Gastrocnemius medialis (tissue), 4 donors: Measurements from ENCODE around the gene SLC11A2. TPM values are rescaled to one million over a fixed set of nuclear protein-coding genes. Genes with fewer than 3 reads are reported as not detected.
A peak's percentile ranks its signal among the peaks of the same experiment; 100 is the strongest.

Source experiments
- ATAC-seq, 2 donors: fragments of 150-250 bp; one replicate each; pipeline ENCODE4 v1.9.1; 2016
- DNase-seq, 2 donors: peaks; one replicate each; pipeline ENCODE4 v3.0.0-alpha.2; 2019
- H3K27ac ChIP-seq, 4 donors: fragments of 200-600 bp; sonication (generic); 1 replicate in 1 of 4; 2 replicates in 3 of 4; pipeline ENCODE4 v1.5.1; 2016 to 2018; ENCODE audit warnings: mild to moderate bottlenecking in 2 of 4, moderate library complexity in 1 of 4
- H3K27me3 ChIP-seq, 3 donors: fragments of 200-600 bp; sonication (generic) in 2 of 3; 1 replicate in 1 of 3; 2 replicates in 2 of 3; pipeline versions ENCODE4 v1.5.1 to v1.6.0; 2016 to 2019; ENCODE audit warnings: mild to moderate bottlenecking in 1 of 3, moderate library complexity in 1 of 3
- H3K36me3 ChIP-seq, 2 donors: fragments of 200-600 bp; sonication (generic) in 1 of 2; one replicate each; pipeline ENCODE4 v1.5.1; 2017 to 2018
- H3K4me1 ChIP-seq, 2 donors: fragments of 200-600 bp; sonication (generic) in 1 of 2; one replicate each; pipeline ENCODE4 v1.5.1; 2016 to 2017; ENCODE audit warnings: mild to moderate bottlenecking in 2 of 2
- H3K4me3 ChIP-seq, 4 donors: fragments of 200-600 bp; sonication (generic) in 3 of 4; 1 replicate in 1 of 4; 2 replicates in 3 of 4; pipeline ENCODE4 v1.5.1; 2016 to 2019; ENCODE audit warnings: mild to moderate bottlenecking in 2 of 4
- H3K9me3 ChIP-seq, 3 donors: fragments of 200-600 bp; sonication (generic) in 2 of 3; 1 replicate in 1 of 3; 2 replicates in 2 of 3; pipeline ENCODE4 v1.5.1; 2016 to 2019
- POLR2A ChIP-seq, 2 donors: fragments of 450-650 bp; IDR thresholded peaks; one replicate each; pipeline ENCODE4 v1.6.1; 2017; ENCODE audit warnings: antibody characterized with exemption in 2 of 2, mild to moderate bottlenecking in 2 of 2, moderate library complexity in 2 of 2
- in situ Hi-C, 4 donors: fragments of 200-750 bp; cut with MboI; loops; one replicate each; pipeline versions ENCODE4 v1.15.0 to v1.8.0; 2017; ENCODE audit warnings: low sequenced_read_pairs in 4 of 4
- intact Hi-C: fragments of 100-400 bp; cut with DNase I; formaldehyde crosslinking; loops from one replicate; pipeline ENCODE4 v1.15.1; 2023; ENCODE audit warnings: low total_unique reads
- total RNA-seq, 4 donors: library from RNA; depleted of rRNA; stranded (reverse); fragments of >200 nt; gene quantifications; one replicate each; pipeline versions ENCODE4 v1.1.0 to v1.2.3, GENCODE V29; 2016
- TF ChIP-seq, protein P1 (sequence below), 5 experiments: fragments of 450-650 bp in 3 of 5; fragments of 200-600 bp in 2 of 5; sonication (generic) in 2 of 5; IDR thresholded peaks in 4 of 5; conservative IDR thresholded peaks in 1 of 5; 1 replicate in 4 of 5; 2 replicates in 1 of 5; pipeline ENCODE4 v1.5.1; 2016 to 2019; ENCODE audit warnings: antibody characterized with exemption in 5 of 5, mild to moderate bottlenecking in 3 of 5, moderate library complexity in 3 of 5

The SLC11A2 gene
- total RNA-seq, 4 donors from 2014 or later: 24.0 to 65.4 (median 47.0) TPM

GRCh38 chr12:51005671-51006070 lies 20.5 kb downstream of the SLC11A2 start:
- H3K27me3 ChIP-seq: no peaks in the 10 kb centered on the region
- H3K4me1 ChIP-seq: peaks cover 12 to 13% of the 10 kb centered on the region in 2 donors
- DNase-seq: no peak
- no peak overlapping the region for H3K4me3 ChIP-seq
- TF ChIP-seq, protein P1, sequence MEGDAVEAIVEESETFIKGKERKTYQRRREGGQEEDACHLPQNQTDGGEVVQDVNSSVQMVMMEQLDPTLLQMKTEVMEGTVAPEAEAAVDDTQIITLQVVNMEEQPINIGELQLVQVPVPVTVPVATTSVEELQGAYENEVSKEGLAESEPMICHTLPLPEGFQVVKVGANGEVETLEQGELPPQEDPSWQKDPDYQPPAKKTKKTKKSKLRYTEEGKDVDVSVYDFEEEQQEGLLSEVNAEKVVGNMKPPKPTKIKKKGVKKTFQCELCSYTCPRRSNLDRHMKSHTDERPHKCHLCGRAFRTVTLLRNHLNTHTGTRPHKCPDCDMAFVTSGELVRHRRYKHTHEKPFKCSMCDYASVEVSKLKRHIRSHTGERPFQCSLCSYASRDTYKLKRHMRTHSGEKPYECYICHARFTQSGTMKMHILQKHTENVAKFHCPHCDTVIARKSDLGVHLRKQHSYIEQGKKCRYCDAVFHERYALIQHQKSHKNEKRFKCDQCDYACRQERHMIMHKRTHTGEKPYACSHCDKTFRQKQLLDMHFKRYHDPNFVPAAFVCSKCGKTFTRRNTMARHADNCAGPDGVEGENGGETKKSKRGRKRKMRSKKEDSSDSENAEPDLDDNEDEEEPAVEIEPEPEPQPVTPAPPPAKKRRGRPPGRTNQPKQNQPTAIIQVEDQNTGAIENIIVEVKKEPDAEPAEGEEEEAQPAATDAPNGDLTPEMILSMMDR (IDR thresholded peaks at IDR 0.05 in 4 of 5, conservative IDR thresholded peaks at IDR 0.05 in 1 of 5): no peak
- TF ChIP-seq POLR2A (IDR thresholded peaks at IDR 0.05): no peak
- in situ Hi-C loops: no loop called here
- intact Hi-C loops: no loop called here
- H3K9me3 ChIP-seq: no peaks in the 10 kb centered on the region
- no peak for ATAC-seq
- H3K36me3 ChIP-seq: peaks cover 0 to 36% of the 10 kb centered on the region in 2 donors
- peak overlapping the region in 2 of 4 donors; percentile 15 to 21 for H3K27ac ChIP-seq

DNA sequence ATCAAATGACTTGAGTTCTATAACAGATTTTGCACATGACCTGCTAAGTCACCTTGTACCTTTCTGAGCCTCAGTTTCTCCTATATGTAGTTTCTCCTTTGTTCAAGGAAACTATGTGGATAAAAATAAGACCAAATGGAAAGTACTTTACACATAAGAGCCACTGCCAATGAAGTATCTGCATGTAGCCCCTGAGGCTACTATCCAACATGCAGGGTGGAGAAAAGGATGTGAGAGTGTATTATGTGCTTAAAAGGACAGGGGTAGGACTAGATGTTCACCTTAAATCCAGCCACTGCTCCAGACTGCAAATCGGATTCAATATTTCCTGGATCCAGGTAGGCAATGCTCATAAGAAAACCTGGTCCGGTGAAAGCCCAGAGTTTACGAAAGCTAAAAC lies 21.2 kb downstream of the SLC11A2 start:
- H3K4me1 ChIP-seq: peaks cover 10 to 12% of the 10 kb centered on the region in 2 donors
- intact Hi-C loops: no loop called here
- no peak for DNase-seq
- peaks cover 0 to 42% of the 10 kb centered on the region in 2 donors for H3K36me3 ChIP-seq
- in situ Hi-C loops: no loop called here
- no peak overlapping the region for H3K4me3 ChIP-seq
- TF ChIP-seq POLR2A (IDR thresholded peaks at IDR 0.05): no peak
- TF ChIP-seq, protein P1 (IDR thresholded peaks at IDR 0.05 in 4 of 5, conservative IDR thresholded peaks at IDR 0.05 in 1 of 5): no peak
- H3K27me3 ChIP-seq: no peaks in the 10 kb centered on the region
- H3K27ac ChIP-seq: peak overlapping the region in 2 of 4 donors; percentile 13 to 21
- ATAC-seq: no peak
- no peaks in the 10 kb centered on the region for H3K9me3 ChIP-seq

- no peak for DNase-seq
- H3K27me3 ChIP-seq: no peaks in the 10 kb centered on the region
- TF ChIP-seq, protein P1 (IDR thresholded peaks at IDR 0.05 in 4 of 5, conservative IDR thresholded peaks at IDR 0.05 in 1 of 5): no peak
- TF ChIP-seq POLR2A (IDR thresholded peaks at IDR 0.05): no peak
- H3K27ac ChIP-seq: peak overlapping the region in 1 of 4 donors; percentile 13
- H3K4me1 ChIP-seq: peaks cover 6 to 8% of the 10 kb centered on the region in 2 donors
- intact Hi-C loops: no loop called here
- in situ Hi-C loops: no loop called here
- no peak for ATAC-seq
- peaks cover 0 to 48% of the 10 kb centered on the region in 2 donors for H3K36me3 ChIP-seq
- no peaks in the 10 kb centered on the region for H3K9me3 ChIP-seq
- H3K4me3 ChIP-seq: no peak overlapping the region
Observed at GRCh38 chr12:51004504-51004903, 21.7 kb downstream of the SLC11A2 start.

DNA sequence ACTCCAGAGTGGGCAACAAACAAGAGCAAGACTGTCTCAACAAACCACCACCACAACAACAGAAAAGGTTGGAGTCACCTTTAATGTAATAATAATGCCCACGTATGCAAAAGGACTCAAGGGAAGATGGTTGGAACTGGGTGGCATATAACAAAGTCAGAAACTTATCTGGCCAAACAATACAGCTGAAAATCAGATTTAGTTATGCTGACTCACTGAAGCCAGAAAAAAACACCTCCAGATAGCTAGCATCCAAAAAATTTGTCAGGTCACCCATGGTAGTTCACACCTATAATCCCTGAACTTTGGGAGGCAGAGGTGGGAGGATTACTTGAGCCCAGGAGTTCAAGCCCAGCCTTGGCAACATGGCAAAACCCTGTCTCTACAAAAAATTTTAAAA lies 24.4 kb downstream of the SLC11A2 start:
- H3K27me3 ChIP-seq: no peaks in the 10 kb centered on the region
- in situ Hi-C loops: no loop called here
- TF ChIP-seq, protein P1 (IDR thresholded peaks at IDR 0.05 in 4 of 5, conservative IDR thresholded peaks at IDR 0.05 in 1 of 5): no peak
- no peak for TF ChIP-seq POLR2A (IDR thresholded peaks at IDR 0.05)
- H3K4me3 ChIP-seq: no peak overlapping the region
- peaks cover 0 to 2% of the 10 kb centered on the region in 2 donors for H3K4me1 ChIP-seq
- no peak for ATAC-seq
- no peaks in the 10 kb centered on the region for H3K9me3 ChIP-seq
- DNase-seq: no peak
- intact Hi-C loops: no loop called here
- peaks cover 0 to 64% of the 10 kb centered on the region in 2 donors for H3K36me3 ChIP-seq
- H3K27ac ChIP-seq: peak overlapping the region in 1 of 4 donors; percentile 49

GRCh38 chr12:51000245-51000644 lies 25.9 kb downstream of the SLC11A2 start:
- in situ Hi-C loops: no loop called here
- H3K36me3 ChIP-seq: peaks cover 0 to 72% of the 10 kb centered on the region in 2 donors
- ATAC-seq: no peak
- peaks cover 0 to 2% of the 10 kb centered on the region in 2 donors for H3K4me1 ChIP-seq
- DNase-seq: no peak
- H3K27me3 ChIP-seq: no peaks in the 10 kb centered on the region
- H3K4me3 ChIP-seq: no peak overlapping the region
- no peaks in the 10 kb centered on the region for H3K9me3 ChIP-seq
- no peak overlapping the region for H3K27ac ChIP-seq
- TF ChIP-seq, protein P1 (IDR thresholded peaks at IDR 0.05 in 4 of 5, conservative IDR thresholded peaks at IDR 0.05 in 1 of 5): no peak
- TF ChIP-seq POLR2A (IDR thresholded peaks at IDR 0.05): no peak
- intact Hi-C loops: no loop called here
